Mononuclear cell (primary cell): ENCODE measurements around the gene TBCK. TPM values are rescaled to one million over a fixed set of nuclear protein-coding genes. Genes with fewer than 3 reads are reported as not detected.

Experiments used
- H3K27me3 ChIP-seq: 2 replicates; pipeline ENCODE4 v1.6.0; 2011; ENCODE audit warnings: low read length, control low read depth; ENCODE audit not compliant: insufficient read depth
- H3K4me1 ChIP-seq: 2 replicates; pipeline ENCODE4 v1.5.1; 2011; ENCODE audit warnings: mild to moderate bottlenecking, low read length, control low read depth; ENCODE audit not compliant: insufficient read depth
- H3K4me3 ChIP-seq: 2 replicates; pipeline ENCODE4 v1.5.1; 2011; ENCODE audit warnings: mild to moderate bottlenecking, low read length, moderate library complexity
- H3K9me3 ChIP-seq: 2 replicates; pipeline ENCODE4 v1.5.1; 2011; ENCODE audit warnings: low read depth, mild to moderate bottlenecking, control low read depth, low read length
- total RNA-seq: library from RNA; depleted of rRNA; stranded (reverse); fragments of >200 nt; gene quantifications from one replicate; pipeline ENCODE4 v1.2.3, GENCODE V29; 2012

TBCK gene
- total RNA-seq = 31.7 TPM

GRCh38 chr4:106315968-106316772 is at the start of gene TBCK, which contains the start of gene AIMP1:
Gene TBCK, minus strand, starts transcription at chr4:106316209. Its CDS starts 7,249 bp downstream, at chr4:106308960.
Gene AIMP1, plus strand, starts transcription at chr4:106316550. Its CDS starts 8,460 bp downstream, at chr4:106325010.
- H3K27me3 ChIP-seq = no peaks in the 10 kb centered on the region
- H3K4me3 ChIP-seq = peak within 1 kb of the TSS; percentile 79
- H3K9me3 ChIP-seq = no peaks in the 10 kb centered on the region

GRCh38 chr4:106365613-106366012 is 49.6 kb upstream of the TBCK start:
- no peaks in the 10 kb centered on the region for H3K4me1 ChIP-seq
- no peaks in the 10 kb centered on the region for H3K27me3 ChIP-seq
- no peaks in the 10 kb centered on the region for H3K9me3 ChIP-seq
- H3K4me3 ChIP-seq = no peak overlapping the region

More at GRCh38 chr4:106315968-106316772, at the start of gene TBCK, which contains the start of gene AIMP1:
- peaks cover 24% of the 10 kb centered on the region for H3K4me1 ChIP-seq

- H3K27me3 ChIP-seq = no peaks in the 10 kb centered on the region
- H3K9me3 ChIP-seq = no peaks in the 10 kb centered on the region
- H3K4me3 ChIP-seq = no peak overlapping the region
- no peaks in the 10 kb centered on the region for H3K4me1 ChIP-seq
Measured at GRCh38 chr4:106364282-106364681, 48.3 kb upstream of the TBCK start.

GRCh38 chr4:106362086-106362825 is 46.2 kb upstream of the TBCK start:
- H3K27me3 ChIP-seq = no peaks in the 10 kb centered on the region
- H3K9me3 ChIP-seq = no peaks in the 10 kb centered on the region
- no peaks in the 10 kb centered on the region for H3K4me1 ChIP-seq
- no peak overlapping the region for H3K4me3 ChIP-seq

GRCh38 chr4:106358899-106359298 is 42.9 kb upstream of the TBCK start:
- no peak overlapping the region for H3K4me3 ChIP-seq
- no peaks in the 10 kb centered on the region for H3K4me1 ChIP-seq
- no peaks in the 10 kb centered on the region for H3K27me3 ChIP-seq
- no peaks in the 10 kb centered on the region for H3K9me3 ChIP-seq

- H3K9me3 ChIP-seq = no peaks in the 10 kb centered on the region
- H3K27me3 ChIP-seq = no peaks in the 10 kb centered on the region
- no peaks in the 10 kb centered on the region for H3K4me1 ChIP-seq
- no peak overlapping the region for H3K4me3 ChIP-seq
Measured at GRCh38 chr4:106355193-106355592, 39.2 kb upstream of the TBCK start.

GRCh38 chr4:106353786-106354185 is 37.8 kb upstream of the TBCK start:
- no peaks in the 10 kb centered on the region for H3K9me3 ChIP-seq
- H3K4me3 ChIP-seq = no peak overlapping the region
- H3K27me3 ChIP-seq = no peaks in the 10 kb centered on the region
- H3K4me1 ChIP-seq = no peaks in the 10 kb centered on the region

- Histone ChIP-seq H3K4me1 (no peaks in the 10 kb centered on the region), H3K27me3 (no peaks in the 10 kb centered on the region), H3K9me3 (no peaks in the 10 kb centered on the region), H3K4me3 (no peak overlapping the region)
Measured at GRCh38 chr4:106351016-106351415, 35.0 kb upstream of the TBCK start.

- H3K27me3 ChIP-seq = no peaks in the 10 kb centered on the region
- no peaks in the 10 kb centered on the region for H3K4me1 ChIP-seq
- no peaks in the 10 kb centered on the region for H3K9me3 ChIP-seq
- H3K4me3 ChIP-seq = no peak overlapping the region
Measured at GRCh38 chr4:106347167-106347566, 31.2 kb upstream of the TBCK start.

GRCh38 chr4:106344647-106344970 is 28.6 kb upstream of the TBCK start:
- no peaks in the 10 kb centered on the region for H3K27me3 ChIP-seq
- no peak overlapping the region for H3K4me3 ChIP-seq
- H3K9me3 ChIP-seq = no peaks in the 10 kb centered on the region
- no peaks in the 10 kb centered on the region for H3K4me1 ChIP-seq

- Histone ChIP-seq H3K4me1 (no peaks in the 10 kb centered on the region), H3K4me3 (no peak overlapping the region), H3K9me3 (no peaks in the 10 kb centered on the region), H3K27me3 (no peaks in the 10 kb centered on the region)
Measured at GRCh38 chr4:106343865-106344646, 28.0 kb upstream of the TBCK start.

GRCh38 chr4:106340774-106341173 is 24.8 kb upstream of the TBCK start:
- no peak overlapping the region for H3K4me3 ChIP-seq
- no peaks in the 10 kb centered on the region for H3K4me1 ChIP-seq
- no peaks in the 10 kb centered on the region for H3K27me3 ChIP-seq
- no peaks in the 10 kb centered on the region for H3K9me3 ChIP-seq

- no peaks in the 10 kb centered on the region for H3K27me3 ChIP-seq
Measured at GRCh38 chr4:106339431-106339830, 23.4 kb upstream of the TBCK start.

GRCh38 chr4:106338671-106339070 is 22.7 kb upstream of the TBCK start:
- Histone ChIP-seq H3K4me1 (no peaks in the 10 kb centered on the region), H3K27me3 (no peaks in the 10 kb centered on the region), H3K9me3 (no peaks in the 10 kb centered on the region), H3K4me3 (no peak overlapping the region)

More at GRCh38 chr4:106339431-106339830, 23.4 kb upstream of the TBCK start:
- H3K4me1 ChIP-seq = no peaks in the 10 kb centered on the region
- H3K9me3 ChIP-seq = no peaks in the 10 kb centered on the region
- no peak overlapping the region for H3K4me3 ChIP-seq

GRCh38 chr4:106337916-106338315 is 21.9 kb upstream of the TBCK start:
- Histone ChIP-seq H3K4me1 (no peaks in the 10 kb centered on the region), H3K27me3 (no peaks in the 10 kb centered on the region), H3K4me3 (no peak overlapping the region), H3K9me3 (no peaks in the 10 kb centered on the region)
